Activated CD8-positive, alpha-beta memory T cell treated with anti-CD3 and anti-CD28 coated beads for 48 hours (primary cell): ENCODE measurements around the gene AFAP1L1.

ENCODE experiments used
- DNase-seq, 3 experiments: peaks; one replicate each; pipeline ENCODE4 v3.0.0-alpha.2; 2020; ENCODE audit warnings: low read depth in 2 of 3, low spot score in 2 of 3

AFAP1L1 gene

GRCh38 chr5:149310947-149311658 is 39.4 kb downstream of the AFAP1L1 start:
- DNase-seq, result no peak

- DNase-seq, result no peak
Measured at GRCh38 chr5:149313151-149313841, 41.6 kb downstream of the AFAP1L1 start.

GRCh38 chr5:149314571-149315111 is 43.0 kb downstream of the AFAP1L1 start:
- no peak for DNase-seq

- DNase-seq, result no peak
Measured at GRCh38 chr5:149315753-149316152, 44.1 kb downstream of the AFAP1L1 start.

GRCh38 chr5:149317281-149318048 is 45.8 kb downstream of the AFAP1L1 start:
- no peak for DNase-seq

- DNase-seq, result no peak
Measured at GRCh38 chr5:149319174-149319573, 47.5 kb downstream of the AFAP1L1 start.

- DNase-seq, result no peak
Measured at GRCh38 chr5:149320791-149321330, 49.2 kb downstream of the AFAP1L1 start.

GRCh38 chr5:149322518-149322917 is 50.9 kb downstream of the AFAP1L1 start:
- DNase-seq, result no peak

GRCh38 chr5:149323210-149323609 is 51.6 kb downstream of the AFAP1L1 start:
- DNase-seq, result no peak

- no peak for DNase-seq
Measured at GRCh38 chr5:149323621-149324205, 52.1 kb downstream of the AFAP1L1 start.

- DNase-seq, result no peak
Measured at GRCh38 chr5:149324641-149325040, 53.0 kb downstream of the AFAP1L1 start.

- no peak for DNase-seq
Measured at GRCh38 chr5:149325166-149325735, 53.6 kb downstream of the AFAP1L1 start.

GRCh38 chr5:149325894-149326293 is 54.2 kb downstream of the AFAP1L1 start:
- no peak for DNase-seq

- no peak for DNase-seq
Measured at GRCh38 chr5:149326611-149327010, 55.0 kb downstream of the AFAP1L1 start.

- no peak for DNase-seq
Measured at GRCh38 chr5:149328177-149328576, 56.5 kb downstream of the AFAP1L1 start.

GRCh38 chr5:149333711-149334443 is 62.2 kb downstream of the AFAP1L1 start:
- DNase-seq, result no peak

GRCh38 chr5:149337736-149338135 is 66.1 kb downstream of the AFAP1L1 start:
- no peak for DNase-seq

GRCh38 chr5:149338364-149338763 is 66.7 kb downstream of the AFAP1L1 start:
- DNase-seq, result no peak

GRCh38 chr5:149340920-149341319 is 69.3 kb downstream of the AFAP1L1 start:
- no peak for DNase-seq

- no peak for DNase-seq
Measured at GRCh38 chr5:149341876-149342275, 70.2 kb downstream of the AFAP1L1 start.
